Muscle layer of colon (tissue), 2 donors: ENCODE measurements around the gene CDK14.

Source experiments
- H3K27ac ChIP-seq: one replicate; pipeline ENCODE4 v1.7.0; 2013; ENCODE audit warnings: low read depth, mild to moderate bottlenecking, low read length, moderate library complexity
- H3K27me3 ChIP-seq, 2 donors: one replicate each; pipeline ENCODE4 v1.7.0; 2013; ENCODE audit warnings: low read length in 2 of 2, mild to moderate bottlenecking in 2 of 2; ENCODE audit not compliant: insufficient read depth in 2 of 2, control insufficient read depth in 1 of 2
- H3K36me3 ChIP-seq: one replicate; pipeline ENCODE4 v1.7.0; 2013; ENCODE audit warnings: mild to moderate bottlenecking, low read length; ENCODE audit not compliant: insufficient read depth
- H3K4me1 ChIP-seq: one replicate; pipeline ENCODE4 v1.7.0; 2013; ENCODE audit warnings: mild to moderate bottlenecking, low read length; ENCODE audit not compliant: insufficient read depth
- H3K4me3 ChIP-seq, 2 donors: one replicate each; pipeline ENCODE4 v1.7.0; 2013; ENCODE audit warnings: low read length in 2 of 2, low read depth in 1 of 2, mild to moderate bottlenecking in 1 of 2, moderate library complexity in 1 of 2
- H3K9ac ChIP-seq: one replicate; pipeline ENCODE4 v1.7.0; 2013; ENCODE audit warnings: low read length
- H3K9me3 ChIP-seq: one replicate; pipeline ENCODE4 v1.7.0; 2013; ENCODE audit warnings: mild to moderate bottlenecking, low read length
- donor health status: abdominal sarcoma.
- donor health status: Adenocarcinoma of cecum.

The CDK14 gene

DNA sequence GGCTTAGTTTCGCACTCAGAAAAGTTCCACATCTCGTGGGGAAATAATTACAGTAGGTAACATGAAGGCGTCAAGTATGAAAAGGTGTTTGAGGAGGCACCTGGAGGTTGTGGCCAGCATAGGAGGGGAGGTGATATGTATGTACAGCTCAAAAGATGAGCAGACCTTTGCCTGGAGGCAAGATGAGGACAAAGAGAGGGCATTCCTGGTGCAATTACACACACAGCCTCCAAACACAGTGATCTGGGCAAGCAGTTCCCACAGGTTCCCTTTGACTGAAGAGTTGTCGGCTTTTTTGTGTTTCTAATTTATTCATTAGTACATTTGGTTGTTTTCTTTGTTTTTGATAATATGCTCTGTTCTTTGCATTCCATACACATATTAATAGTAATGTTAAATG is 46.9 kb downstream of the CDK14 start:
- no peaks in the 10 kb centered on the region for H3K36me3 ChIP-seq
- H3K27me3 ChIP-seq = no peaks in the 10 kb centered on the region
- no peak overlapping the region for H3K4me3 ChIP-seq
- no peak overlapping the region for H3K27ac ChIP-seq
- H3K4me1 ChIP-seq = no peaks in the 10 kb centered on the region
- H3K9me3 ChIP-seq = peaks cover 3% of the 10 kb centered on the region
- no peak overlapping the region for H3K9ac ChIP-seq

- no peaks in the 10 kb centered on the region for H3K4me1 ChIP-seq
- peaks cover 3% of the 10 kb centered on the region for H3K9me3 ChIP-seq
- no peaks in the 10 kb centered on the region for H3K27me3 ChIP-seq
- no peak overlapping the region for H3K4me3 ChIP-seq
- no peak overlapping the region for H3K9ac ChIP-seq
- H3K27ac ChIP-seq = no peak overlapping the region
- H3K36me3 ChIP-seq = no peaks in the 10 kb centered on the region
Measured at GRCh38 chr7:90645784-90646183, 49.7 kb downstream of the CDK14 start.

DNA sequence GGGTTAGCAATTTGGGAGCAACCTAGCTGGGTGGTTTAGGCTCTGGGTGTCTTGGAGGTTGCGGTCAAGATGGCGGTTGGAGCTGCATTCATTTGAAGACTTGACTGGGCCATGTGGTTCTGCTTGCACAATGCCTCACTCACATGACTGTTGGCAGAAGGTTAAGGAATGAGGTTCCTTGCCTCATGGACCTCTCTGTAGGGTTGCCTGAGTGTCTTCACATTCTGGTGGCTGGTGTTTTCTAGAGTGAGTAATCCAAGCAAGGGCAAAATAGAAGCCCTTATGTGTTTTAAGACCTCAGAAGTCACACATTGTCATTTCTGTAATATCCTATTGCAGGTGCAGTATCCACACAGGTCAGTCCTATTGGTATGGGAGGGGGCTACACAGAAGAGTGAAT is 52.0 kb downstream of the CDK14 start:
- peaks cover 3% of the 10 kb centered on the region for H3K9me3 ChIP-seq
- no peak overlapping the region for H3K9ac ChIP-seq
- no peaks in the 10 kb centered on the region for H3K36me3 ChIP-seq
- no peak overlapping the region for H3K4me3 ChIP-seq
- no peak overlapping the region for H3K27ac ChIP-seq
- H3K27me3 ChIP-seq = no peaks in the 10 kb centered on the region
- H3K4me1 ChIP-seq = no peaks in the 10 kb centered on the region

- H3K9ac ChIP-seq = no peak overlapping the region
- no peak overlapping the region for H3K27ac ChIP-seq
- H3K27me3 ChIP-seq = no peaks in the 10 kb centered on the region
- H3K36me3 ChIP-seq = no peaks in the 10 kb centered on the region
- peaks cover 3% of the 10 kb centered on the region for H3K9me3 ChIP-seq
- H3K4me1 ChIP-seq = no peaks in the 10 kb centered on the region
- H3K4me3 ChIP-seq = no peak overlapping the region
Measured at GRCh38 chr7:90648834-90649233, 52.7 kb downstream of the CDK14 start.

GRCh38 chr7:90654718-90655427 is 58.8 kb downstream of the CDK14 start:
- no peak overlapping the region for H3K27ac ChIP-seq
- H3K4me1 ChIP-seq = no peaks in the 10 kb centered on the region
- H3K9ac ChIP-seq = no peak overlapping the region
- no peaks in the 10 kb centered on the region for H3K36me3 ChIP-seq
- no peaks in the 10 kb centered on the region for H3K9me3 ChIP-seq
- H3K27me3 ChIP-seq = no peaks in the 10 kb centered on the region
- no peak overlapping the region for H3K4me3 ChIP-seq

DNA sequence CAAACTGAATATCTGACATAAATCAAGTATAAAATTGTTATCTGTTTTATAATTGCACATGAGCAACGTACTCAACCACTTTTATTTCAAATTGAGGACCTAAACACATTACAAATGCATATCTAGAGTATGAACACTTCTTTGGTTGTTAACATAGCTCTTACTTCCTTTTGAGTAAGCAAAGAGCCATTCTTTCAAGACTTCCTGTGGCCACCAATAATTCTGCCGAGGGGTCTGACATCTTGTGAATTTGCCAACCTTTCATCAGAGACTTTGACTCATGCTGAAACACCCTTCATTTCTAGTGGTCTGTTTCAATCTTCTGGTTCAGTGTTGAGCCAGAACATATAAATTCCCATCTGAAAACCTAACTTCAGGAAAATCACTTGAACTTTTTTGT is 59.4 kb downstream of the CDK14 start:
- Histone ChIP-seq H3K36me3 (no peaks in the 10 kb centered on the region), H3K27me3 (no peaks in the 10 kb centered on the region), H3K9me3 (no peaks in the 10 kb centered on the region), H3K4me1 (no peaks in the 10 kb centered on the region), H3K9ac (no peak overlapping the region), H3K4me3 (no peak overlapping the region), H3K27ac (no peak overlapping the region)

DNA sequence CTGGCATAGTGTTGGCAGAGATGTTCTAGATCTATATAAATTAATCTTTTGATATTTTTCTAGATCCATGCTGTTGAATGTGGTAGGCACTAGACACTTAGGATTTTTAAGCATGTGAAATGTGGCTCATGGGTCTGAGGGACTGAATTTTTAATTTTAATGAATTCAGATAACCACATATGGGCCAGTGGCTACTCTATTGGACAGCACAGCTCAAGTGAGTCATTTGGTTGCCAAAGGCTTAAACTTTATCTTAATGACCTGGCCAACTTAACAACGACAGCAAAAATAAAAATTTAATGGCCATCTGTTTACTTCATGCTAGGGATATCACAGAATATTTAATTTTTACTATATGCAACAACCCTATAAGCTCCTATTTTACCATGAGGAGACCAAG is 61.4 kb downstream of the CDK14 start:
- Histone ChIP-seq H3K9me3 (no peaks in the 10 kb centered on the region), H3K4me3 (no peak overlapping the region), H3K27me3 (no peaks in the 10 kb centered on the region), H3K27ac (no peak overlapping the region), H3K36me3 (no peaks in the 10 kb centered on the region), H3K9ac (no peak overlapping the region), H3K4me1 (peaks cover 19% of the 10 kb centered on the region)

- H3K27me3 ChIP-seq = no peaks in the 10 kb centered on the region
- no peak overlapping the region for H3K4me3 ChIP-seq
- H3K4me1 ChIP-seq = peaks cover 20% of the 10 kb centered on the region
- no peak overlapping the region for H3K27ac ChIP-seq
- no peak overlapping the region for H3K9ac ChIP-seq
- H3K36me3 ChIP-seq = no peaks in the 10 kb centered on the region
- no peaks in the 10 kb centered on the region for H3K9me3 ChIP-seq
Measured at GRCh38 chr7:90660100-90660499, 64.0 kb downstream of the CDK14 start.

GRCh38 chr7:90660819-90661218 is 64.7 kb downstream of the CDK14 start:
- no peaks in the 10 kb centered on the region for H3K27me3 ChIP-seq
- H3K9ac ChIP-seq = no peak overlapping the region
- no peak overlapping the region for H3K4me3 ChIP-seq
- H3K36me3 ChIP-seq = no peaks in the 10 kb centered on the region
- no peaks in the 10 kb centered on the region for H3K9me3 ChIP-seq
- H3K27ac ChIP-seq = no peak overlapping the region
- H3K4me1 ChIP-seq = peaks cover 20% of the 10 kb centered on the region

GRCh38 chr7:90661290-90662151 is 65.4 kb downstream of the CDK14 start:
- H3K4me1 ChIP-seq = peaks cover 20% of the 10 kb centered on the region
- no peaks in the 10 kb centered on the region for H3K27me3 ChIP-seq
- H3K27ac ChIP-seq = no peak overlapping the region
- H3K36me3 ChIP-seq = no peaks in the 10 kb centered on the region
- no peaks in the 10 kb centered on the region for H3K9me3 ChIP-seq
- H3K4me3 ChIP-seq = no peak overlapping the region
- no peak overlapping the region for H3K9ac ChIP-seq

- Histone ChIP-seq H3K9me3 (no peaks in the 10 kb centered on the region), H3K4me1 (peaks cover 20% of the 10 kb centered on the region), H3K9ac (no peak overlapping the region), H3K27me3 (no peaks in the 10 kb centered on the region), H3K27ac (no peak overlapping the region), H3K36me3 (no peaks in the 10 kb centered on the region), H3K4me3 (no peak overlapping the region)
Measured at GRCh38 chr7:90663176-90663575, 67.1 kb downstream of the CDK14 start.
